Thyroid gland (tissue), 4 donors: ENCODE measurements around the gene DLG2.

Source experiments
- POLR2A ChIP-seq, 2 donors: fragments of 450-650 bp; IDR thresholded peaks; one replicate each; pipeline ENCODE4 v1.6.1; 2017; ENCODE audit warnings: antibody characterized with exemption in 2 of 2, mild to moderate bottlenecking in 2 of 2, moderate library complexity in 1 of 2
- TF ChIP-seq, protein P1 (sequence below), 6 experiments: fragments of 200-600 bp in 3 of 6; fragments of 450-650 bp in 3 of 6; sonication (generic) in 3 of 6; IDR thresholded peaks; one replicate each; pipeline ENCODE4 v1.5.1; 2016 to 2019; ENCODE audit warnings: antibody characterized with exemption in 6 of 6, mild to moderate bottlenecking in 2 of 6, inconsistent platforms in 1 of 6, moderate library complexity in 1 of 6

DNA sequence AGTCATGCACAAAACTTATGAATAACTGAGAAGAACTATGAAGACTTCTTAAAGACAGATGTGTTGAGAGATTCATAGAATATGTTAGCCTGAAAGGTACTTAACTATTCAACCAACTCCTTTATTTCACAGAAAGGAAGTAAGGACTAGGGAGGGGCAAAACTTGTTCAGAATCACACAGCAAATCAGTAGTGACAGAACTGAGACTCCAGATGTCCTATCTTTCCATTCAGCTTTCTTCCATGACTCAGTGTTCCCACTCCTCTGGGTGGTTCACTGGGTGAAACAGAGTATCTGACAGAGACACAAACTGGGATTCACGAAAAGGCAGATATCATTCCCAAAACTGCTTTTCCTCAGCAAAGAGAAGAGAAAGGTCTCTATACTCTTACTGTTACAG, 1053.3 kb downstream of the DLG2 start:
- TF ChIP-seq, protein P1, sequence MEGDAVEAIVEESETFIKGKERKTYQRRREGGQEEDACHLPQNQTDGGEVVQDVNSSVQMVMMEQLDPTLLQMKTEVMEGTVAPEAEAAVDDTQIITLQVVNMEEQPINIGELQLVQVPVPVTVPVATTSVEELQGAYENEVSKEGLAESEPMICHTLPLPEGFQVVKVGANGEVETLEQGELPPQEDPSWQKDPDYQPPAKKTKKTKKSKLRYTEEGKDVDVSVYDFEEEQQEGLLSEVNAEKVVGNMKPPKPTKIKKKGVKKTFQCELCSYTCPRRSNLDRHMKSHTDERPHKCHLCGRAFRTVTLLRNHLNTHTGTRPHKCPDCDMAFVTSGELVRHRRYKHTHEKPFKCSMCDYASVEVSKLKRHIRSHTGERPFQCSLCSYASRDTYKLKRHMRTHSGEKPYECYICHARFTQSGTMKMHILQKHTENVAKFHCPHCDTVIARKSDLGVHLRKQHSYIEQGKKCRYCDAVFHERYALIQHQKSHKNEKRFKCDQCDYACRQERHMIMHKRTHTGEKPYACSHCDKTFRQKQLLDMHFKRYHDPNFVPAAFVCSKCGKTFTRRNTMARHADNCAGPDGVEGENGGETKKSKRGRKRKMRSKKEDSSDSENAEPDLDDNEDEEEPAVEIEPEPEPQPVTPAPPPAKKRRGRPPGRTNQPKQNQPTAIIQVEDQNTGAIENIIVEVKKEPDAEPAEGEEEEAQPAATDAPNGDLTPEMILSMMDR (IDR thresholded peaks at IDR 0.05): no peak
- TF ChIP-seq POLR2A (IDR thresholded peaks at IDR 0.05): no peak
